ENCODE data around the gene S100P.

GRCh38 chr4:6688879-6689505 lies 4.7 kb upstream of the S100P start:
- no peak for TF ChIP-seq CTCF (conservative IDR thresholded peaks at IDR 0.05; ENCODE audit: low read depth, low read length)
- no peak for TF ChIP-seq EZH2 (IDR thresholded peaks at IDR 0.05; ENCODE audit: borderline replicate concordance, low read depth, low read length, poor library complexity, severe bottlenecking)

Data from A673 (cell line).